GM19463 (cell line): ENCODE results near the gene HIPK2.

Experiments
- ATAC-seq: cut with Tn5 transposase; IDR thresholded peaks from one replicate; pipeline ENCODE4 v1.9.1; 2021; ENCODE audit warnings: mild to moderate bottlenecking, moderate library complexity; ENCODE audit not compliant: unreplicated experiment

The HIPK2 gene

DNA sequence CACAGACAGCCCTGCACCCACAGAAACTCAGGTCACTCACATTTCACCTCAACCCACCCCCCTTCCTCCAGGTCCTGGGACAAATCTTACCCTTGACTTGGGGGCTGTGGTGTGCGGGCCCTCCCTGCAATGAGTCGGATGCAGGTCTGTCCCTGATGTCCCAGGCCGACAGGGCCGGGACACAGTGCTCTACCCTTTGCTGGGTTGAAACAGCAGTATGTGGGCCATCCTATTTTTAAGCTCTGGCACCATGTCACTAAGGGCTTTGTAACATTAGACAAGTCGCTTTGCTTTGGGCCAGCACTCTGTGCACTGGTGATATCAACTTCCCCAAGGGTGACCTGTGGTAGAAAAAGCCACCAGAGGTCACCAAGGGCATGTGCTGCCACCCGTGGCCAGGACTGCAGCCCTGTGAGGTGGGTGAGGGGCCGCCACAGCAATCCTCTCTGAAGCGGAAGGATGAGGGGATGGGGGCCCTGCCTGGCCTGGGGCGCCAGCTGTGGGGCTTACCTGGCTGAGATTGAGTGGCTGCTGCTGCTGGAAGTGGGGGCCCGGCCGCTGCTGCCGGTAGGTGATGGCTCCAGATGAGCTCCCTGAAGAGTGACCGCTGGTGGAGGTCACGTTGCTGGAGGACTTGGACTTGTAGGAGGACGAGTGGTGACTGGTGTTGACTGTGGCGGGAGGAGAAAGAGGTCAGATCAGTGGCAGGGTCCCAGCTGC lies 203.0 kb downstream of the HIPK2 start:
- no peak for ATAC-seq

DNA sequence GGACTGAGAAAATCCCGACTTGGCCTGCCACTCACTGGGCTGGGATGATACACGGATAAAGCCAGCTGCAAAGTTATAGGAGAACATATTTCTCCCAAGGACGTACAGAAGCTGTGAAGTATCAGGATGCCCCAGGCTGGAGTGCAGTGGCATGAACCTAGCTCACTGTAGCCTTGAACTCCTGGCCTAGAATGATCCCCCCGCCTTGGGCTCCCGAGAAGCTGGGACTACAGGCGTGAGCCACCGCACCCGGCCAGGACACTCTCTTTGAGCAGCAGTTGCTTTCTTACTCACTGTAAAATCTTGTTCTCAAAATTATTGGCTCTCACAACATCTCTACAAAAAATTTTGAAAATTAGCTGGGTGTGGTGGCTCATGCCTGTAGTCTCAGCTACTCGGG lies 203.9 kb downstream of the HIPK2 start:
- no peak for ATAC-seq

DNA sequence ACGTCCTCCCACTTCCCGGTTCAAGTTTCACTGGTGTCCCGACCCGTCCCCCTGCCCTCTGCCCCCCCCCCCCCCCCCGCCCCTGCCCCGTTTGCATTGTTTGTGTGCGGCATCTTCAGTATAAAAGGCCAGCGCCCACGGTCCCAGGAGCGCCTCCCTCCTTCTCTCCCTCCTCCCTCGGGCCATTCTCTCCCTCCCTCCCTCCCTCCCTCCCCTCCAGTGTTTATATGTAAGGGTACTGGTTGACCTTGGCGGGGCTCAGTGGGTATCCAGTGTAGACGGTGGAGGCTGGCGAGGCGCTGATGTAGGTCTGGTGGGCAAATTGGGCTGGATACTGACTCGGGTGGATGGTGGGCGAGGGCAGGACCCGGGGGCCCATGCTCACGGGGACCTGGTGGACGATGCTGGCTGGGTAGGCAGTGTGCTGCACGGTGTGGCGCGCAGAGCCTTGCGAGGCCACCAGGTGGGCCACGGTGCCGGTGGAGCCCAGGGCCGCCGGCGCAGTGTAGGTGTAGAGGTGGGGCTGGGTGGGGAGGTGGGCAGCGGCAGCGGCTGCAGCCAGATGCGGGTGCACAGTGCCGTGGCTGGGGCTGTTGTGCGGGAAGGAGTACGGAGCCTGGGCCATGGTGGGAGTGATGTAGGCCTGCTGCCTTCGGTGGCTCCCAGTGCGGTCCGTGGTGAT lies 205.0 kb downstream of the HIPK2 start:
- ATAC-seq = no peak

DNA sequence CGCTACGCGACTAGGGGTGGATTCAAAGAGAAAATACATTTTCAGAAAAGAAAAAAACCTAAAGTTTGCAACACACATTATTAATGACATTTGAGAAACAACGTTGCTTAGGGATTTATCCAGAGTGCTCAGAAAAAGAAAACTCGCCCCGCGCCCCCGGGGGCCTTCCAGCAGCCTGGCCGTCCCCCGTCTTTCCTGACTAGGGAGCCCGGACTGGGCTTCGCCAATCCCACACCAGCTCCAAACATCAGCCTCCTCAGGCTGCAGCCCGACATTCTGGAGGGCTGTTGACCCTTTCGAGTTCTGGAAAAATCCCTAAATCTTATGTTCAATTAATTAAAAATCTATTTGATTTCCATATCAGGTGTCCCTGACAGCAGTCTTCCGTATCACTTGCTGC lies 205.7 kb downstream of the HIPK2 start:
- ATAC-seq = no peak

DNA sequence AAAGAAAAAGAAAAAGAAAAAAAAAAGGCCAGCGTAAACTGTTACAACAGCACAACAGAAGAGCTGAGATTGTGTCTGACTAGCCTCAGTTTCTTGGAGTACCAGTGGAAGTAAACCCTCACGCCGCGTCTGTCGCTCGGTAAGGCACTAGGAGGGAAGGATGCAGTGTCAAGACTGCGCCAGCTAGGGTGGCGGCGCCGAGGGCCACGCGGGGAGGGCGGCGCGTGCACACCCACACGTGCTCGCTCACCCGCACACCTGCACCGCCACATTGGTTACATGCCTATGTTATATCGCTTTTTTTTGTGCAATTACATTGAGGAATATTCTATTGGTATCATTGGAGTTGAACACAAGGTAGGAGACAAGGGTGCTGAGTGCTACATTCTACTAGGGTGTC lies 206.1 kb downstream of the HIPK2 start:
- no peak for ATAC-seq

DNA sequence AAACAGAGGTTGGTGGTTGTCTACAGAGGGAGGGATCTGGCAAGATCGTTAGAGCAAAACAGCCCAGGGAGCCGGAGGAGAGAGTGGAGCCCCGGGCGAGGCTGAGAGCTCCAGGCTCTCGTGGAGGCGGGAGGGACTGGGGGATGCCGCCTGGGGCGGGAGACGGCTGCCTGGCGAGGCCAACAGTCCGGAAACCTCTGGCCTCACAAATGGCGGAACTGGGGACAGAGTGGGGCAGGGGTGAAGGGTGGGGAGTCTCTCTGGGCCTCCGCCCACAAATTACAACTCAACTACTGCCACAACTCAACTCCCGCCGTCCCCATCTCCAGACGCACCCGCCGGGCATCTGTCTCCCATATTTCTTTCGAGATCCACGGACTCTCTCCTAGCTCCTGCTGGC lies 206.6 kb downstream of the HIPK2 start:
- no peak for ATAC-seq

DNA sequence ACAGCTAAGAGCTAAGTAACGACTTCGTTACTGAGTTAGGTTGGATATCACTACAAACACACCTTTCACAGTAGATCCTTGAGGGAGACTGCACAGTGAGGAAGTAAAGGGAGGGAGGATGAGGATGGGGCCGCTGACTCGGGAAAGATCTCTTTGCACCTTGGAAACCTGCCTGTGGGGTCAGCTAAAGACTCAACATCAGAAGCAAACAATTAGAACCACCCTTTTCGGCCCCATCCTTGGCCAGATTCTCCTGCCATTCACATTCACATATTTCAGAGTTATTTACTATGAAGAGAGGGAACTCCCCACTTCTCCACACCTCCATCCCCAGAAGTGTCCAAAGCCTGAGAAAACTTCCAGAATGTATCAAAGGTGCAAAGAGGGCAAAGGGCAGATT lies 207.2 kb downstream of the HIPK2 start:
- no peak for ATAC-seq

DNA sequence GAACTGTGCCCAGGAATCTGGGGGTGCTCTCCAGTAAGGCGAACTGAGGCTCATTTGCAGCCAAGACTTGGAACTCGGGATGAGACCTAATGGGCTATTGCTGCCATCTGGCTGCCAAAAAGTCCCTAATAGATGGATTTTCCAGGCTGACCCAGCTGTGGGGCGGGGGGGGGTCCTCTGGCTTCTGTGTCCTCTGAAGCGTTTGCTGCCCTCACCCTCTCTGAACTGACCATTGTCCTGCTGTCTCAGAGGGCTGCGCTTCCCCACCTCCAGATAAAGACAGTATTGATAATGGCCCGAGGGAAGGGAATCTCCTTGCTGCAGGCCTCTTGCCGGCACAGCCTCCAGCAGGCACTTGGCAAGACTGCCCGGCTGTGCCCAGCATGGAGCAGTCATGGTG lies 207.7 kb downstream of the HIPK2 start:
- ATAC-seq = no peak

DNA sequence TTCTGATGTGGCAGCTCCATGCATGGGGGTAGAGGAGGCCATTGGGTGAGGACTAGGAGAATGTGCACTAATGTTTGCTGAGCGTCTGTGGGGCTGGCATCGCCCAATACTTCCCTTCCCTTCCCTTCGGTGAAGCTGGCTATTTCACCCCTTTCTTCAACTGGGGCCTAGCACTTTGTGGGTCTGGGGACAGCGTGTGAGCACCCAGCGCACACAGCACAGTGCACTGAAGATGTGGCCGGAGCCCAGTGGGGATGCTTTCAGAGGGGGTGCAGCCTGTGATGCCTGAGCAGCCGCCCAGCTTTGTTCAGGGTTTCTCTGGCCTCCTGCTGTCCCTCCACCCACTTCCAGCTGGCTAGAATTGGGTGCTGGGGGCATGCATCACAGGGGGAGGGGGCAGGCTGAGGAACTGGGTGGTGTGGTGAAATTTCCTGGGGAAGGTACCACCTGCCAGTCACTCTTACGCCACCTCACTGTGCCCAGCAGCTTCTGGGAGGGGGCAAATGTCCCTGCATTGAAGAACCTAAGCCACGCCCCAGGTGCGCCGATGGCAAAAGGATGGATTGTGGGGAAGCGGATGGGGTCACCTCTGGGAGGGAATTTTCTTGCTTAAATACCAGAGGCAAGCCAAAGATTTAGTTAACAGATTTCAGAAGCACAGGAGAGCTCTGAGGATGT lies 208.8 kb downstream of the HIPK2 start:
- ATAC-seq = no peak

DNA sequence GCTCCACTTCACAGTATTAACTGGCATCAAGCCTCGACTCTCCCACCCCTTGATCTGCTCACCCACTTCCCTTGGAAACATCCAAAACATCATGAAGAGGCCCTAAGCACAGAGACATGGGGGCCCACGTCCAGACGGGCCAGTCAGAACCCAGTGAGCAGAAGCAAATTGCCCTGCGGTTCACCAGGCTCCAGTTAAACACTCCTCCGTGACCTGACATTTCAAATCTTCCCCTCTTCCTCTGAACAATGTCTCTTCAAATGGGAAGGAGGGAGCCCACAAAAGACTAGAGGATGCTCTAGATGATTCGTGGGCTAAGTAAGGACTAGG lies 209.5 kb downstream of the HIPK2 start:
- no peak for ATAC-seq

DNA sequence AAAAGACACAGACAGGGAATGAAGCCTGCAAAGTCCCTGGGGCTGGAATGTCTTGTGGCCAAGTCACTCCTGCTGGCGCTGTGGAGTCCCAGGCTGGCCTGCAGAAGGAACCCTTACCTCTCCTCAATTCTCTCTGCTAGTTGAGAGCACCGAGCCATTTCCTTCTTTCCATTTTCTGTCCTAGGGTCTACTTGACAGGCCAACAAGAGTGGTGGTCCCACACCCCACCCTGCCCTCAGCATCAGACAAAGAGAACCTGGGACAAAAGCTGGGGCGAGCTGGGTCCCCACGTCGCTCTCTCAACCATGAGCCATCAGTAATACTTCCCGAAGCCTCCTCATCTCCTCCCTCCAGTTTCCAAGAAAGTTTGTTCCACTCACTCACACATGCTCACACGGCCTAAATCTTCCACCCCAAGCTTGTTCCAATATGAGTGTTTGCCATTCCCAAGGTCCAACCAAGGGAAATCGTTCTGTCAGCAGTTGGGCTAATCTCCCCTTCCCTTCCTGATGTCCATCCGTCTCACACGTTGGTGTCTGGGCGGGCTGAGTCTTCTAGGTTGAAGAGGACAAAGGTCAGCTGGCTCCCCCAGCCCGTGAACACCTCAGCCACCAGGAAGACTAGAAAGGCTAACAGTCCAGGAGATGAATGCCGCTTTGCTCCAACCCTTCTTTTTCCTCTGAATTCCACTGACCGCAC lies 210.0 kb downstream of the HIPK2 start:
- no peak for ATAC-seq

DNA sequence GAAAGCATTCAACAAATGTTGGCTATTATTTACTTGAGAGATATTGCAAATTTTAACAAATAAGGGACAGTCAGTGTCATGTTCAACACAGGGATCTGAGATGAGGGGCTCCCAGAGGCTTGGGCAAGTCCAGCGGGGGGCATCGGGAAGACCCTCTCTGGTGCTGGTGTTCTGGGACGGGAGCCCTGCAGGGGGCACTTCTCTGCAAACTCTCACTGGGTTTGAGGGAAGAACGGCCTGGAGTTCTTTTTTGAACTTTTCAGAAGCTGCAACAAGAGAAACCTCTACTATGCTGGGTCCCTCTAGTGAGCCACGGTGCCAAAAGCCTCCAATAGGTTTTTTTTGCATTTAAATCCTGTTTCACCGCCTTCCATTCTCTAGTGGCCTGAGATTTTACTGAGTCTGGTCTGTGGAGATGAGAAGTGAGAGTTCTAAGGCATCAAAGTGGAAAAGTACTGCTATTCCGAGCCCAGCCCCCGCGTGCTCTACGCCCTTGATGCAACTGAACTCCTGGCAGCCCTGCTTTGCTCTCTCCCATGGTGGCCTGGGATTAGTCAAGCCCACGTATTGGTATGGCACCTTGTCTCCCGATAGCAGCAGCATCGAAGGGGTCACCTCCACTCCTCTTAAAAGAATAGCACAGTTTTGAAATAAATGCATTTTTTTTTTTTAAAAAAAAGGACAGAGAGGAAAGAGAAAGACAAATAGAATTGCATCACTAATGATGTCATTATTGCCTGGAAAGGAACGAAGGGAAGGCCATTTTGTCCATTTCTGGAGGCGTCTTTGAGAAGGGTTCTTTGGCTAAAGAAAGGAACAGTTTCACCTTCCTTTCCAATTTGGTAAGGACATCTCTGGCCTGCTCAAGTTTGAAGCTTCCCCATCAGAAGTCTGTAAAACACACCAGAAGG lies 210.8 kb downstream of the HIPK2 start:
- ATAC-seq = no peak

DNA sequence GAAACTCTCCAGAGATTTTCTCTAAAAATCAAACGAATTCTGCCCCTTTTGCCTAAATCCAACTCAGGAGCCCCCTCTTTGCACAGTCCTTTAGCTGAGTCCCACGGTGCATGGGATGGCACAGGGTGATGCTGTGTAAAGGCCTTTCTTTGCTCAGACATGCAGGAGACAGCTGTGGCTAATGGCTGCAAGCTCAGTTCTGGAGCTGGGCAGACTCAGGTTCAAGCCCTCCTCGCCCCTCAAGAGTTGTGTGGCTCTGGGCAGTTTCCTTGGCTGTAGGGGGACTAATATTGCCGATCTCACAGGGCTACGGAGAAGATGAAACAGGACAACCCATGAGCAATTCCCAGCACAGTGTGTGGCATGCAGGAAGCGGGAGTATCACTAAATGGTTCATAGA lies 211.7 kb downstream of the HIPK2 start:
- no peak for ATAC-seq

DNA sequence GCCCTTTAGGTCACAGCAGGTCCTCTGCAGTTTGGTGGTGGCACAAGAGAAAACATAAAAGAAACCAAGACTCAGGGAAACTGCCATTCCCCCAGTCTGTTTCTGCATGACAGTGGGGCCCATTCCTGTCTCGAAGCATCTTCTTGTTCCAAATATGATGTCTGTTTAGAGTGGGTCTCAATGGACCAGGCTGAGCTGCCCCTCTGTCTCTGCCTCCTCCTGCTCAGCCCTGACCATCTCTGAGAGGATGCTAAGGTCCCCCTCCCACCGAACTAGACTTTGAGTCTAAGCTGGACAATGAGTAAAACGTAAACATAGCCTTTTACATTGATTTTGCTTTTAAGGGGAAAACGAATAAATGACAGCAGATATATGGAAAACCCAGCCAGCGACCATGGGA lies 213.9 kb downstream of the HIPK2 start:
- ATAC-seq = no peak

DNA sequence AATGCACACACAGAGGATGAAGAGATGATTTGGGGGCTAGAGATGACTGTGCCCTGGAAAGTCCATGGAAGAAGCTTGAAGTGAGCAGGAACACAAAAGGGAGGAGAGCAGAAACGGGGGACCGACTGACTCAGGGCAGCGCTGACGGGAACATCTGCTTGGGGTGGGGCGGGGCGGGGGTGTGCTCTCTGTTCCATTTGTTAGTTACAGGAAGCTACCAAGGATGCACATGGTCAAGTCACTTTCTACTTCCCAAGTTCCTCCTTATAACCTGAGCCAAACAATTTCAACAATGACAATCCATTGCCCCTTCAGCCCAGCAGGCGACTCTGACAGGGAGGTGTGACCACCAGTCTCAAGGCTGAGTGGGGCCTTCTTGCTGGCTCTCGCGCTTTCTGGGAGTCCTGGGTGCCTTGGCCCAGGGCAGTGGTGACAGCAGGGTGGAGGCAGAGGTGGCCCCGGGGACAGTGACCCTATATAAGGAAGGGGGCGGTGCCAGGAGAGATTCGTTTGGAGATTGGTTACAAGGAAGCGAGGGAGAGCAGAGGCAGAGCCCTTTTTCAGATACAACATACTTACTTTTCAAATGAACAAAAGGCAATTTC lies 214.7 kb downstream of the HIPK2 start:
- ATAC-seq = no peak

DNA sequence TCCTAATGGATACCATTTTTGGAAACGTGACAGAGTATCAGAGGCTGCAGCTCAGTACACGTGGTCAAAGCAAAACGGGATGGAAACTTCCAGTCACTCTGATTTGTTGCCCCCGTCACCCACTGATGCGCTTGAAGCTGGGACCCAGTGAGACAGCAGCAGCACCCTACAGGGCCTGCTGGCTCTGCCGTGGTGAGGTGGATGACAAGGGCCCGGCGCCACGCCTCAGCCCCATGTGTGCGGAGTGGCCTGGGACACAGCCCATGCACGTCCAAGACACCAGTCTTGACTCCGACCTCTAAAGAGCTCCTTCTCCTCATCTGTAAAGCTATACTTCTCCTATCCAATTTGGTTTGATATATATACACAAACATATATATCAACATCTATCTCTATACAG lies 215.3 kb downstream of the HIPK2 start:
- no peak for ATAC-seq

DNA sequence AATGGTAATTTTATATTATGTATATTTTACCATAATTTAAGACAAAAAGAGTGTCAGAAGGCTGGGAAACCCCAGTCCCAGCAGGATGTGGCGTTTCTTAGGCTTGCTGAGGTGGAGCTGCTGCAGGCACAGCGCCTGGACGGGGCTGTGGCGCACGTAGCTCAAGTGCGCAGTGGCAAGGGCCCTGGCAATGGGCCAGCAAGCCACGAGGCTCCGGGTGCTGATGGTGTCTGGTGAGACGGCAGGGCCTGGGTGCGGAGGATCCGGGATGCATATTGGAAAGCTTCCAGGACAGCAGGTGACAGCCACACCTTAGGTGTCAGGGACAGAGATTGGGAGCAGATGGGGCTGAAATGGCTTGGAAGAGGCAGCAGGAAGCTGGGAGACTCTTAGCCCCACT lies 217.1 kb downstream of the HIPK2 start:
- ATAC-seq = no peak

DNA sequence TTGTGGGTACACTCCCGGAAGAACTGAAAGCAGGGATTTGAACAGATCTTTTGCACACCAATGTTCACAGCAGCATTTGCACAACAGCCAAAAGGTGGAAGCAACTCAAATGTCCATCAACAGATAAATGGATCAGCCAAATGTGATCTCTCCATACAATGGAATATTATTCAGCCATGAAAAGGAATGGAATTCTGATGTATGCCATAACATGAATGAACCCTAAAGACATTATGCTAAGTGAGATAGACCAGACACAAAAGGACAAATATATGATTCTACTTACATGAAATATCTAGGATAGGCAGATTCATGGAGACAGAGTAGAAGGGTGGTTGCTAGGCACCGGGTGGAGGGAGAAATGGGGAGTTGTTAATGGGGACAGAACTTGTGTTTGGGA lies 217.6 kb downstream of the HIPK2 start:
- no peak for ATAC-seq

DNA sequence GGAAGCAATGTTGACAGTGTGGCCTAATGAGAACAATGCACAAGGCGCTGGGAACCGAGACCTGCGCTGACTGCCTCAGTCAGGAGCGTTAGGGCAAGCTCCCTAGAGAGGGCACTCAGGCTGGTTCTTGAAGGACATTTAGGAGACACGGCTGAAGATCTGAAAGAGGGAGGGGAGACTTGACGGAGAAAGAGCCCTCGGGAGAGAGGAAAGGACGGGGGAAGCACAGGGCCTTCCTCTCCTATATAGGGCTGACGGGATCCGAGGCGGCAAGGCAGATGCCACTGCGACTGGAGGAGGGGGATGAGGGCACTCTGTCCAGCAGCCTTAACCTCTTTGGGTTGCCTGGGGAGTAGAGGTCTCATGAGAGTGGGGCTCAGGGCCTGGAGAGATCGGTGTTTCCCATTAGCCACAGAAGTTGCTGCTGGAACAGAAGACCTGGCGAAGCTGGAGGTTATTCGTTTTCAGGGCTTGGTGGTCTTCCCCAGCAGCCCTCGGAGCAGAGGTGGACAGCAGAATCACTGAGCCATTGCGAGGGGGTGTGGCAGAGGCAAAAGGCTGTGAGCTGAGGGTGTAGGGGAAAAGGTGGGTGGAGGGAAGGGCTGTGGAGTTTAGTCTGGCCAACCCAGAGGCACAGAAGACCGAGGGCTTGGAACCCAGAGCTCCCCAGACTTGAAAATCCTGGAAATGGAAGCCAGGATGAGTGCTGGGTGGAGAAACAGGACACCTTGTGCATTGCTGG lies 218.3 kb downstream of the HIPK2 start:
- no peak for ATAC-seq
